HG03520 (cell line): ENCODE results near the gene MMP23B.

ENCODE experiments used
- ATAC-seq: cut with Tn5 transposase; IDR thresholded peaks from one replicate; pipeline ENCODE4 v1.9.1; 2021; ENCODE audit warnings: mild to moderate bottlenecking, moderate library complexity; ENCODE audit not compliant: unreplicated experiment

Gene MMP23B

DNA sequence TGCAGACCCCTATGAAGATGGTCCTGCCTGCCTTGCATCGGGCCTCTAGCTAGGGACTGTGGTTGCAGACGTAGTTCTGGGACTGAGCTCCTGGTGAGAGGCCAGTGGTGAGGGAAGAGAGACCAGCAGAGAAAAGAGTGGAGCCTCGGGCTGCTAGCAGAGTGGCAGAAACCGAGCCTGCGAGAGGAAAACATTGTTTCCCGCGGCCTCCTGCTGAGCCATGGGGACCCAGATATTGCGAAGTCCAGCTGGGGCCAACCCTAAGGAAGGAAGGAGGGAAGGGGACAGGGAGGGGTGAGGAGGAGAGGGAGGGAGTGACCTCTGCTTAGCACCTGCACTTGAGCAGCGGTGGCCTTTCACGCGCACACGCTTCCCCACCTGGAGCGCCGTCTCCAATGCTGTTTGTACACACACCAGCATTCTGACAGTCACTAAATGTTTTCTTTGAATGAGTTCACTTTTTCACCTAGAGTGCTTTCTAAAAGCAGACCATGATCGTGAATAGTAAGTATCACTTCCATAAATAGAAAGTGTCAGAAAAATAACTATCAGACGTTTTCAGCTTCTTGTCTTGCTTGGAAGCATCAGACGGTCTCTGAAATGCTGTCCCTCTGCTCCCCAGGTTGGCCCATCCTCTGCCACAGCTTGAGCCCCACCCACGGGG, 29.5 kb upstream of the MMP23B start:
- ATAC-seq = no peak

GRCh38 chr1:1602968-1603506, 28.9 kb upstream of the MMP23B start:
- no peak for ATAC-seq

DNA sequence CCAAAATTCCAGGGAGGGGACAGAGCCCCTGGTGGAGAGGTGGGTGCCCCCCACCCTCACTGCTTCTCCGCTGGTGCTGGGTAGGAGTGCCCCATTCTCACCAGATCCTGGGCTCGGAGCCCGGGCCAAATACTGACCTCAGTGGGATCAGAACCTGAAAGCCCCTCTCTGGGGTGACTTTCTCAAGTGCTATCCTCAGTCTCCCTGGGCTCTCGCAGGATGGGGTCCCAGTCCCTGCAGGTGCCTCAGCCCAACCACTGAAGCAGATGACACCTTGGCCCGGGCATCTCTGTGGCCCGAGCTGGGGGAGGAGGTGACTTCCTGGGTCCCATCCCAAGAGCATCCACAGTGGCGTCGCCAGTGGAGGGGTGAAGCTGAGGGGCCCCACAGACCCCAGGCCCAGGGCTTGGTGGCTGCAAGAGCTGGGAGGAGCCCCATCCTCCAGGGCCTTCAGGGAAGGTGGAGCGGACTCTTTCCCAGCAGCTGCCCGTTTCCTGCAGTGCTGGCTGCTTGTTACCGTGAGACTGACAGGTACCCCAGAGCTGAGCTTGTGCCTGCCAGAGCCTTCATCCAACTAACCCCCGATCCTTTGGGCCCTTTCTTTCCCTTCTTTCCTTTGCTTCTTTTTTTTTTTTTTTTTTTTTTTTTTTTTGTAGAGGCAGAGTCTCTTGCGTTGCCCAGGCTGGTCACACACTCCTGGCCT, 28.2 kb upstream of the MMP23B start:
- ATAC-seq = no peak

DNA sequence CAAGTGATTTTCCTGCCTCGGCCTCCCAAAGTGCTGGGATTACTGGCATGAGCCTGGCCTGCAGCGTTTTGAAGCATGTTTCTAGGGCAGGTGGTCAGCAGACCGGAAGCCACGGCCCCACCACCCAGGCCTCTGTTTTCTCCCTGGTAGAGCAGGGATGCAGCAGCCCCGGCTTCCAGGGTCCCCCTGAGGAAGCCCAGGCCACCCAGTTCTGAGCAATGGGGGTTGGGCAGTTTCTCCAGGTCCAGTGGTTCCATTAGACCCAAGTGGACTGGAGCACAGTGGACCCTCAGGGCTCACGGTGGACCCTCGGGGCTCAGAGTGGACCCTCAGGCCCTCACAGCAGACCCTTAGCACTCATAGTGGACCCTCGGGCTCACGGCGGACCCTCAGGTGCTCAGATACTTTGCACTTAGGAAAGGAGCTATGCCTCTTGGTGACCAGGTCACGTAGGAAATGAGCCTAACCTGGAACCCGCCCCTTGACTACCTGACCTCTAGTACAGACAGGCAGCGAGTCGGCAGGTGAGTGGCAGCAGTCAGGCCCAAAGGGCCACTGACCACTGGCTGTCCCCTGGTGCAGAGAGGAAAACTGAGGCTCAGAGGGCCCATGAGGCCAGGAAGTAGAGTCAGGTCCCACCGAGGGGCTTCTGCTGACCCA, 27.5 kb upstream of the MMP23B start:
- no peak for ATAC-seq

DNA sequence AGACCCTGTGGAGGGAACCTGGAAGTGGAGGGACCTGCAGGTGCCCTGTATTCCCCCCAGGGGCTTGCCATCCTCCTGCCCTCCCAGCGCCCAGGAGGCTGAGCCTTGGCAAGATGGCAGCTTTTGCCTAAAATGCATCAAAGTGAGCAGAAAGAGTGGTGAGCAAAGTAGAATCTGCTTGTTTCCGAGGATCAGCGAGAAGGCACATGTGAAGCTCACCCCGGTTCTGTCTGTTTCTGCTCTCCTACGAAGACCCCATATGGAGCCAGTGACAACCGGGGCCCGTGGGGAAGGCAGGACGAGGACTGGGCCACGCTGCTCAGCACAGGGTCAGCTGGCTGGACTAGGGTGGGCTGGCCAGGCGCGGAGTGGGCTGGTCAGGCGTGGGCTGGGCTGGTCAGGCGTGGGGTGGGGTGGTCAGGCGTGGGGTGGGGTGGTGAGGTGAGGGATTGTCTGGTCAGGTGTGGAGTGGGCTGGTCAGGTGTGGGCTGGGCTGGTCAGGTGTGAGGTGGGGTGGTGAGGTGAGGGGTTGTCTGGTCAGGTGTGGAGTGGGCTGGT, 26.9 kb upstream of the MMP23B start:
- no peak for ATAC-seq

- no peak for ATAC-seq
Measured at GRCh38 chr1:1605724-1606123, 26.2 kb upstream of the MMP23B start.

DNA sequence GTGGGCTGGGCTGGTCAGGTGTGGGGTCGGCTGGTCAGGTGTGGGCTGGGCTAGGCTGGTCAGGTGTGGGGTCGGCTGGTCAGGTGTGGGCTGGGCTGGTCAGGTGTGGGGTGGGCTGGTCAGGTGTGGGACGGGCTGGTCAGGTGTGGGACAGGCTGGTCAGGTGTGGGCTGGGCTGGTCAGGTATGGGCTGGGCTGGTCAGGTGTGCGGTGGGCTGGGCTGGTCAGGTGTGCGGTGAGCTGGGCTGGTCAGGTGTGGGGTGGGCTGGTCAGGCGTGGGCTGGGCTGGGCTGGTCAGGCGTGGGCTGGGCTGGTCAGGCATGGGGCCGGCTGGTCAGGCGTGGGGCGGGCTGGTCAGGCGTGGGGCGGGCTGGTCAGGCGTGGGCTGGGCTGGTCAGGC, 25.7 kb upstream of the MMP23B start:
- ATAC-seq = no peak

DNA sequence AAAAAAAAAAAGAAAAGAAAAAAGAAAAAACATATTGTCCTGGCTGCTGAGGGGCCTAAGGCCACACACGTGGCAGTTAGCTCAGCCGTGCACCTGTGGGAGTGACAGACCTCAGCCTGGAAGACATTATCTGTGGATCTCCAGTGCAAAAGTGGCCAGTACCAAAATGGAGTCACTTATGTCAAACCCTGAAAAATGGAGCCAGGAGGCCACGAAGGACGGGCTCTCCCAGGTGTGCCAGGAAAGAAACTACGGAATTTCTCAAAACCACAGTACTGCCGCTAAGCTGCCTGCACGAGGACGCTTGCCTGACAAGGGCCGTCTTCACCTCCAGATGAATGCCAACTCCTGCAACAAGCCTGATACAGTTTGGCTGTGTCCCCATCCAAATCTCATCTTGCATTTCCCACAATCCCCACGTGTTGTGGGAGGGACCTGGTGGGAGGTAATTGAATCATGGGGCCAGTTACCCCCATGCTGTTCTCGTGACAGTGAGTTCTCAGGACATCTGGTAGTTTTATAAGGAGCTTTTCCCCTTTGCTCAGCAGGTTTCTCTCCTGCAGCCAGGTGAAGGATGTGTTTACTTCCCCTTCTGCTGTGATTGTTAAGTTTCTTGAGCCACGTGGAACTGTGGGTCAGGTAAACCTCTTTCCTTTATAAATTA, 22.0 kb upstream of the MMP23B start:
- ATAC-seq = no peak

- ATAC-seq = no peak
Measured at GRCh38 chr1:1610796-1611195, 21.2 kb upstream of the MMP23B start.

- ATAC-seq = no peak
Measured at GRCh38 chr1:1612104-1612400, 19.9 kb upstream of the MMP23B start.

DNA sequence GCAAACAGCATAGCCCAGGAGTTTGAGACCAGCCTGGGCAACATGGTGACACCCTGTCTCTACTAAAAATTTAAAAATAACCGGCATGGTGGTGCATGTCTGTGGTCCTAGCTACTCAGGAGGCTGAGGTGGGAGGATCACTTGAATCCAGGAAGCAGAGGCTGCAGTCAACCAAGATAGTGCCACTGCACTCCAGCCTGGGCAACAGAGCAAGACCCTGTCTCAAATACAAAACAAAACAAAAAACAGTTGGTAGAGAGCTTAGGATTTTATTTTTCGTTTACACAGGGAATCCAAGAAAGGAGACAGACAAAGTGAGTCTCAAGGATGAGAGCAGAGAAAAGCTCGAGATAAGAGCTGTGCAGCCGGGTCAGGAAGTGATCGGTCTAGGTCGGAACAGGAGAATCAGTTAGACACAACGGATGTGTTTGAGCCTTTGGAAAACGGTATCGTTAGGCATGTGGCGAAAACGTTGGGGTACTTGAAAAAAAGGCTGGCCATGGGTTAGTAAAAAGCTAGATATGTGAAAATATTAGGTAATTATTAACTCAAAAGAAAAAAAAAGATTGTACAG, 18.4 kb upstream of the MMP23B start:
- no peak for ATAC-seq

DNA sequence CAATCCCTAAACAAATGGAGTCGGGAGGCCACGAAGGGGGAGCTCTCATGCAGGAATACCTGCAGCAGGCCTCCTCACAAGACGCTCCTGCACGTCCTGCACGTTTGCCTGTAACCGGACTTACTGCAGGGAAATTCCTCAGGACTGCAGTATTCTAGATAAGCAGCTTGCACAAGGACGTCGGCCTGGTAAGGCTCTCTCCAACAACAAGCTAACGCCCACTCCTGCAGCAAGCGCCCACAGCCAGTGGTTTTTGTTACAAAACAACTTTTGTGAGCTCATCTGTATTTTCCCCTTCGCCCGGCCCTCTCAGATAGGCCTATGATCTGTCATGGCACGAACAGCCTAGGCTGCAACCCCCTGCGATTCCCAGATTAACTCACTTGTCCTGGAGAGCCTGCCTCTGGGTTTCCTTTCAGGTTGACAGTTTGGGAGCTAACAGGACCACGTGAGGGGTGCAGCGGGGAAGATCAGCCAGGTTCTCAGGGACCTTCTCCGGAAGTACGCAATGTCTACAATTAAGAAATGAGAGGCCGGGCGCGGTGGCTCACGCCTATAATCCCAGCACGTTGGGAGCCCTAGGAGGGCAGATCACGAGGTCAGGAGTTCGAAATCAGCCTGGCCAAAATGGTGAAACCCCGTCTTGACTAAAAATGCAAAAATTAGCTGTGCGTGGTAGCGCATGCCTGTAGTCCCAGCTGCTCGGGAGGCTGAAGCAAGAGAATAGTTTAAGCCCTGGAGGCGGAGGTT, 17.6 kb upstream of the MMP23B start:
- ATAC-seq = no peak

- ATAC-seq = no peak
Measured at GRCh38 chr1:1614954-1615255, 17.1 kb upstream of the MMP23B start.

GRCh38 chr1:1615256-1616044, 16.5 kb upstream of the MMP23B start, which contains the start of gene MIB2:
TSS of gene MIB2 (plus strand) at chr1:1615500. CDS start at chr1:1623453, 7,953 bp downstream.
- ATAC-seq = peak; percentile 80

DNA sequence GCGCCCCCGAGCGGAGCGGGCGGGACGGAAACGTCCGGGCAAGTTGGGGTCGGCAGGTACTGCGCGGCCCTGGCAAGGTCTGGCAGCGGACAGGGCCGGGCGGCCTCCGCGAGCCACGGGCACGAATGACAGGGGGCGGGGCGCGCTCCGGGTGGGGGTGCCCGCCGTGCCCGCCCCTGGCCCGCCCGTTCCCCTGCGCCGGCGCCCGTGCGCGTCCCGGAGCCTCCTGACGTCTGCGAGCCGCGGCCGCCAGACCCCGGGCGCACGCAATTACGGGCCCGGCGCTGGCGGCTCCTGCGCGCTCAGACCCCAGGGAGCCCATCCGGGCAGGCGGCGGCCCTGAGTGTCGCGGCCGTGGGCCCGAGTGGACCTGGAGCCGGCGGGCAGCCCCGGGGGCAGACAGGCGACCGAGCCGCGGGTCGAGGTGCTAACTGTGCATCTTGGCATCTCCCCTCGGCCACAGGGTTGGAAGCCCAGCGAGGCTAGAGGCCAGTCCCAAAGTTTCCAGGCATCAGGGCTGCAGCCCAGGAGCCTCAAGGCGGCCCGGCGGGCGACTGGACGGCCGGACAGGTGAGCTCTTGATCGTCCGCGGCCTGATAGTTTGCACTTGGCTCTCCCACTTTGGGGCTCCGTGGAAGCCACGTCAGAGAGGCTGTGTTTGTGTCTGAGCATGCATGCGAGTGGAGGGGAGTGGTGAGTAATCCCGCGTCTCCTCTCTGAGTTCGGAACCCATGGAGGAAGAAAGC, 15.8 kb upstream of the MMP23B start:
- peak; percentile 4 for ATAC-seq

GRCh38 chr1:1616838-1617237, 15.1 kb upstream of the MMP23B start:
- ATAC-seq = no peak

DNA sequence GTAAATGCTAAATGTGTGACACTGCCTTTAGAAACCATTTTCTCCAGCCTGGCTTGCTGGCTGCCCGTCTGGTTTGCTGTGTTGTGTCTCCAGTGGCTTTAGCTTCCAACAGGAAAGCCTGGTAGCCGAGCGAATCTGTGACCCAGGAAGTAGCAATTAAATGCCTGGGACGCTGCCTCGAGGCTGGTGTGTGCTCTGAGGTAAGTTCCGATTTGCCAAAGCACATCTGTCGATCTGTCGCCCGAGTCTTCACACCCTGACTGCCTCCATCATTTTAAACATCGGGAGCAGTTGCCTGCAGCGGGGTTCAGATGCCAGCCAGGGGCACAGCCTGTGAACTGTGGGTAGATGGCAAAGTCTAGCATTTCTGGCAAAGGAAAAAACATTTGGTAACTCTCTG, 14.5 kb upstream of the MMP23B start:
- ATAC-seq = no peak

DNA sequence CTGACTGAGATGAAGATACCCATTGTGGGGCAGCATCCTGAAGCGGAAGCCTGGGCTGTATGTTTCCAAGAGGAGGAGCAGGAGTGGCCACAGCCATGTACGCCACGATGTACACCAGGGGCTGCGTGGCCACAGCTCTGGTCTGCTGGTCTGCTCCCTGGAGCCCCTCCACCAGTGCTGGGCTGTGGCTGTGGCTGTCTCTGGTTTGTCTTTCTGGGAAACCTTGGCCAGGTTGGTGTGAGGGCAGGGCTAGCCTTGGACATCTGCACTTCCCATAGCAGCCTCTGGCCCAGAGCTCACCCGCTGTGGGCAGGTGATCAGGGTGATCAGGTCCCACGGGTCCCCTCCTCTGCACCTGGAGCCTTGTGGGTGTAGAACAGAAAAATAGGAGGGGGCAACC, 14.0 kb upstream of the MMP23B start:
- ATAC-seq = no peak
